H54 (cell line): Measurements from ENCODE around the gene KLHDC9.
A peak's percentile ranks its signal among the peaks of the same experiment; 100 is the strongest.

Experiments
- DNase-seq: peaks from one replicate; pipeline ENCODE4 v3.0.0; 2011; ENCODE audit warnings: low spot score, mixed read lengths; ENCODE audit not compliant: insufficient read length
- FAIRE-seq: peaks from 3 replicates; lab custom pipeline; 2011; peaks lifted over from hg19 to GRCh38; lab: Jason Lieb, UNC
- POLR2A ChIP-seq: IDR thresholded peaks from 2 replicates; pipeline ENCODE4 v1.6.1; 2011; ENCODE audit warnings: low read depth, mild to moderate bottlenecking, low read length

KLHDC9 gene

GRCh38 chr1:161119092-161119903, 21.1 kb downstream of the KLHDC9 start:
- no peak for DNase-seq
- FAIRE-seq, result no peak
- 0 out of 2 replicates have a peak, but pooled peaks have one; percentile 11 for TF ChIP-seq POLR2A

DNA sequence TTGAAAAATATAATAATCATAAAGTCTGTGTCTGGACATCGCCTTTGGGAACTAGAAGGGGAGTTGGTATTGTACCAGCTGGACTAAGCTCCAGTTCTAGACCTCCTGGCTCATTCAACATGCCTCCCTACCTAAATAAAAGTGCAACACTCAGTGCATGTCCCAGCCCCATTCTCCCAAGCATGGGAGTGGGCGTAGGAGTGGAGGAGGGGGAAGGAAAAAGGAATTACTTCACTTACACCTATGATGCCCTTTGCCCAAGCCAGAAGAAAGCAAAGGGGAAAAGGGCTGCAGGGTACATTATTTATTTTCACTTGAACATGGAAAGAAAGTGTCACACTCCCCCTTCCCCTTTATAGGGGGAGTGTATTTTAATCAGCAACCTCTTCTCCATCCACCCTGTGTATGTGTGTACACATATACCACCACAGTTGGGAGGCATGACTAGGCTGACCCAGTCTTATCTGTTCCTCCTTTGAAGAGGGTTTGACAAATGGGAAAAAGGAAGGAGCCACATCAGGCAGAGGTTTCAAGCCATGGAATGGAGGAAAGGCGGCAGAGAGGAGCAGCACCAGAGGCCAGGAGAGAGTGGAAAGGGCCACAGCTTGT, 23.0 kb downstream of the KLHDC9 start:
- no peak for FAIRE-seq
- TF ChIP-seq POLR2A, result no peak
- no peak for DNase-seq

- no peak for FAIRE-seq
- no peak for DNase-seq
- TF ChIP-seq POLR2A, result no peak
Observed at GRCh38 chr1:161121834-161122233, 23.7 kb downstream of the KLHDC9 start.

GRCh38 chr1:161122967-161123366, 24.8 kb downstream of the KLHDC9 start:
- FAIRE-seq (no peak), DNase-seq (no peak)
- no peak for TF ChIP-seq POLR2A

GRCh38 chr1:161127649-161128048, 29.5 kb downstream of the KLHDC9 start:
- no peak for FAIRE-seq
- DNase-seq, result no peak
- no peak for TF ChIP-seq POLR2A

- no peak for TF ChIP-seq POLR2A
- FAIRE-seq, result no peak
- DNase-seq, result no peak
Observed at GRCh38 chr1:161128591-161129420, 30.6 kb downstream of the KLHDC9 start.

GRCh38 chr1:161130266-161130665, 32.1 kb downstream of the KLHDC9 start:
- FAIRE-seq, result no peak
- TF ChIP-seq POLR2A, result no peak
- no peak for DNase-seq

- DNase-seq (no peak), FAIRE-seq (no peak)
- TF ChIP-seq POLR2A, result no peak
Observed at GRCh38 chr1:161131523-161132409, 33.6 kb downstream of the KLHDC9 start.

DNA sequence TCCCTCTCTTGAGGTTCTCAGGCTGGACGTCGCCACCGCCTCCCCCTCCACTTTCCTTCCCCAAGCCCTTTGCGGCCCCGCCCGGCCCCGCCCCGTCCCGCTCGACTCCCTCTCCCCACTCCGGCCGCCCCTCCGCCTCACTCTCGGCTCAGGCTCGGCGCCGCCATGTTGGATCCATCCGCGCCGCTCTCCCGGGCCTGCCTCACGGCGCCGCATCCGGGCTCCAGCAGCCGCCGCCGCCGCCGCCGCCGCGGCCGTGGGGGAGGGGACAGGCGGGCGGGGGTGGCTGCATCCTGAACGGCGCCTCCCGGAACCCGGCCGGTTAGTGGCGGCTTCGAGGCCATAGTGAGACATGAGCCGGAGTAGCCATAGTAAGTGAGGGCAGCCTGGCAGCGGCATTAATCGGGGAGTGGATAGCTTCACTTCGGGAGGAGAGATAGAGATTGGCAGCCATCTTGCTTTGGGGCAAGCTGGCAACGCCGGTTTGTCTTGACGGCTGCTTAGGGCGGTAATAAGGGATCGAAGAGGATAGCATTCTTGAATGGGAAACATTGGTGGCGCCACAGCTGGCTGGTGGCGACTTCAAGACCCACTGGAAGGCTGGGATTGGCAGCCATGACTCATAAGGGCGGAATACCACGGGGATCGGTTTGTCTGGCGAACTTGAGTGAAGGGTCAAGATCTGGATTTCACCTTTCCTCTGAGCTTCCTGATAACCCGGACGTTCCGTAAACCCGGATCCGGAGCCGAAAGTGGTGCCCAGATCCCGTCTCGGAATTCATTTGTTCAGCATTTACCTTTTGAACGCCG, 34.5 kb downstream of the KLHDC9 start, which contains the start of gene DEDD:
DEDD (minus strand) TSS at position 258 of the 810 bp plus-strand sequence. CDS start 8,205 bp downstream, outside the sequence.
- peak; percentile 41 for FAIRE-seq
- TF ChIP-seq POLR2A, result peak; percentile 68
- peak; percentile 86 for DNase-seq

DNA sequence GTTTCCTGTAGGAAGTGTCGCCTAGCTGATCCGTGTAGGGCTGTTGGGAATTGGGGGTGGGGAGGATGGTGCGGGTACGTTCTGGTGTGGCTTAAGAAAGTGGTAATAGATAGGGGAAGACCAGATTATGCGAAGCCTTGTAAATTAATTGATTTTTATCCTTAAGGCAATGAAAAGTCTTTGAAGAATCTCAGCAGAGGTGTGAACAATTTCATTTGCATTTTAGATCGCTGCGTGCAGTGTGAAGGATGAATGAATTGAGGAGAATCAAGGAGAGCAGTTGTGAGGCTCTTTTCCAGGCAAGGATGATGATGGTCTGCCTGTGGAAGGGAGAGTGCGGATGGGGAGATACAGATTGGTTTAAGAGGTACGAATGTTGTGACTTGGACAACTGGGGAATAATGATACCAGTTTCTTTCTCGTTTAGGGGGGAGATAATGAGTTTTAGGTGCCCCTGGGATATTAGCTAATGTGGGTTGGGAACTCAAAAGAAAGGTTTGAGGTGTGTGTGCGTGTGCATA, 35.1 kb downstream of the KLHDC9 start:
- FAIRE-seq (no peak), DNase-seq (no peak)
- no peak for TF ChIP-seq POLR2A

DNA sequence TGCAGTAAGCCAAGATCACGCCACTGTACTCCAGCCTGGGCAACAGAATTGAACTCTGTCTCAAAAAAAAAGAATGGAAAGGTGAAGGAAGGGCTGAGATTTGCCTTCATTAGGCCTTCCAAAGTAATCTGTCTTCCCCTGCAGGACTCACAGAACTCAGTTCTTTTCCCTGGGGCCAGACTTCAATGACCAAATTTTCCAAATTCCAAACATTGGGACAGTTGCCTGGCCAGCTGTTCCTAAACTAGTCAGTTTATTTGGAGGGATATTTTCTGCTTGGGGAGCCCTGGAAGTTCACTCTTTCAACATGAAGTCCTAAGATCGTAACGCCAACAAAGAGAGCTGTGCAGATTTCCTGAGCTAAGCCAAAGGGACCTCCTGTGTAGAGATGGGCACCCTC, 39.7 kb downstream of the KLHDC9 start:
- no peak for DNase-seq
- no peak for TF ChIP-seq POLR2A
- no peak for FAIRE-seq

GRCh38 chr1:161138431-161138830, 40.3 kb downstream of the KLHDC9 start:
- DNase-seq (no peak), FAIRE-seq (no peak)
- TF ChIP-seq POLR2A, result no peak

DNA sequence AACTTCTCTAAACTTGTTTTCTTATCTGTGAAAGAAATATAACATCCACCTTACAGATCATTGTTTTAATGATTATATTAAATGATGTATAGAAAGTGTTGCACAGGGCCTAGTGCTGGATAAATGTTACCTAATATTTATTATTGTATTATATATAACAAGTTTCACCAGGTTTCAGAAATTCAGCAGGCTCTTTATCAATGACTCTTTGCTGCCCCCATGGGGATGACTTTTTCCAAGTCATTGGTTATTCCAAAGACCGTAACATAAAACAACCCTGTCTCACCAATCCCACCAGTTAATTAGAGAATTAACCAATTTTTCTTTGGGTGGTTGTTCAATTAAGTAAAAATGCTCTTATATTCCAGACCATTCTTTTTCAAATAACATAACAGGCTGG, 41.6 kb downstream of the KLHDC9 start:
- FAIRE-seq (no peak), DNase-seq (no peak)
- no peak for TF ChIP-seq POLR2A
